T-helper 2 cell treated with Interferon-gamma antibody and Interleukin-4, amounts not matched to agents 5 μg/mL and 100 μg/mL, for 36 hours (primary cell): ENCODE results near the gene JUN.
A peak's percentile ranks its signal among the peaks of the same experiment; 100 is the strongest.

Experiments used
- DNase-seq: peaks from one replicate; pipeline ENCODE4 v3.0.0; 2021; ENCODE audit warnings: low spot score
- H3K27ac Mint-ChIP-seq: one replicate; pipeline ENCODE4 v1.8.0; 2021; ENCODE audit warnings: mild to moderate bottlenecking, mixed read lengths
- H3K27me3 Mint-ChIP-seq: one replicate; pipeline ENCODE4 v1.8.0; 2021; ENCODE audit warnings: low read depth, mixed read lengths
- H3K36me3 Mint-ChIP-seq: one replicate; pipeline ENCODE4 v1.8.0; 2021; ENCODE audit warnings: low read depth, mixed read lengths
- H3K4me1 Mint-ChIP-seq: one replicate; pipeline ENCODE4 v1.8.0; 2021; ENCODE audit warnings: low read depth, mixed read lengths
- H3K4me3 Mint-ChIP-seq: one replicate; pipeline ENCODE4 v1.8.0; 2022; ENCODE audit warnings: mild to moderate bottlenecking, moderate library complexity, mixed read lengths
- H3K9me3 Mint-ChIP-seq: one replicate; pipeline ENCODE4 v1.8.0; 2021; ENCODE audit warnings: mixed read lengths

Gene JUN

DNA sequence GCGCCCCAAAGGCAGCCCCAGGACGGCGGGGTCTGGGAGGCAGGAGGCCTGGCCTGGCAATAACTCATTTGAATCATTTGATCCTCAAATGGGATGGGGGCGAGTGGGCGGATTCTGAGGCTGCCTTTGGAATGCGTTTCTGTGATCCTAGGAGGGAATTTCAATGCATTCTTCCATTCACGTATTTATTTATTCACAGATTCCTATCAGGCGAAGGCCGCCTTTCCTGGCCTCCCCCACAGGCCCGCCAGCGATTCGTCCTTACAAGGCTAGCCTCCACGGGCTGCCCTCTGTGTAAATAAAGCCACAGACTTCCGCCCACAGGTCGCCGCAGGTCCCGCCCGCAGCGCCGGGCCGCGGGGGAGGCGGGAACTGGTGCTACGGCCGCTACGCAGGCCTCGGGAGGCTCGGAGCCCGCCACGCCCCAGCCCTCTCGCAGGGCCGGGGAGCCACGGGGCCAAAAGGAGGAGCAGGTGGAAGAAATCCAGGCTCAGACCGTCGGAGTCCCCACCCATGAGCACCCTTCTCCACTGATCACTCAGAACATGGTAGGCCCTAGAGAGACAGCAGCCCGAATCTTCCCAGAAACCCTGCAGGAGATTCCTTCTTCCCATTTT is 31.3 kb upstream of the JUN start:
- Mint-ChIP-seq H3K36me3 (peaks cover 1% of the 10 kb centered on the region), H3K4me1 (peaks cover 43% of the 10 kb centered on the region), H3K27ac (peak overlapping the region; percentile 84), H3K27me3 (peaks cover 2% of the 10 kb centered on the region), H3K9me3 (no peaks in the 10 kb centered on the region), H3K4me3 (peak overlapping the region; percentile 82)
- peak; percentile 76 for DNase-seq

DNA sequence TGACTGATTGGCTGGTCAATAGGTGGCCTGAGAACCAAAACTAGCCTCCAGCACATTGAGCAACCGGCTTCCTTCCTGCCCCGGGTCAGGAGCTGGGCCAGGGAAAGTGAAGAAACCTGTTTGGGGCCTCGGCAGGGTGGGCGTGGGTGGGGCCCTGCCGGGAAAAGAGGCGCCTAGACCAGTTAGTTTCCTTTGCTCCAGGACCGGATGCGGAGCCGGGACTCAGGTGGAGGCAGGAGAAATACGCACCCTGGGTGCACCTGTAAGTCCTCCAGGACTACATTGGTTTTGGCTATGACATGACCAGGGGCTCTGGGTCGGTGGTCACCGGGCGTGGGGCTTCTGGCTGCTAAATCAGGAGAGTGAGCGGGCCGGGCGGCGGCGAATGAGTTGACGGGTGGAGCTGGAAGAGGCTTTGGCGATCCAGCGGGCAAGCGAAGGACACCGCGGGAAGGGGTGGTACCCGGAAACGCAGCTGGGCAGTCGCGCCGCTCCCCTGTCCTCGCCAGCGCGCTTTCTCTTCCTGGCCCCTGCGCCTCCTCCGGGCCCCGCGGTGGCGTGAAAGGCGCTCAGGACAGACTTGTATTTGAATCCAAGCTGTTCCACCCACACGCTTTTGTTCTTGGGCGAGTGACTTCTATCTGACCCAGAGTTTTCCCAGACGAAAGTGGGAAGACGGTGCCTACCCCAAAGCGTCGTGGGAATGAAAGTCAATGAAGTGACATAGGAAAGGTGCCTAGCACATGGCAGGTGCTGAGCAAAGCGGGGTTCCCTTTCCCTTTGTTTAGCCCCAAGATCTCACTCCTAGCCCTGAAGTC is 30.6 kb upstream of the JUN start:
- H3K4me1 Mint-ChIP-seq: peaks cover 43% of the 10 kb centered on the region
- peaks cover 1% of the 10 kb centered on the region for H3K36me3 Mint-ChIP-seq
- H3K27me3 Mint-ChIP-seq: peaks cover 2% of the 10 kb centered on the region
- H3K27ac Mint-ChIP-seq: no peak overlapping the region
- DNase-seq: no peak
- peak overlapping the region; percentile 53 for H3K4me3 Mint-ChIP-seq
- no peaks in the 10 kb centered on the region for H3K9me3 Mint-ChIP-seq

DNA sequence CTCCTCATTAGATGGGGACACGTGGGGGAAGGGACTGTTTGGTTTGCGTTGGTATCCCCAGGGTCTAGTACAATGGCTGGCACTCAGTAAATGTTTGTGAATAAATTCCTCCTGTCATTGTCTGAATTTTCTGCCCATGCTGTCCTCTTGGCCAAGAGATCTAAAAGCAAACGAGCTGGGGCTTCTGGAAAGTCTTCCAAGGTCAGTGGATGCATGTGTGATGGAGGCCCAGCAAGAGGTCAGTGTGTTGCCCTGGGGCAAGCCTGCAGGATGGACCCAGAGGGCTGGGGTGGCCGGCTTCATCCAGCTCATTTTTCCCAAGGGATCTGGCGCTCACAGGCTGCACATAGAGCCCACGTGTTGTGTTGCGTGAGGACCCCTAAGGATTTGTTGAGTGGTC is 30.0 kb upstream of the JUN start:
- no peak for DNase-seq
- Mint-ChIP-seq H3K9me3 (no peaks in the 10 kb centered on the region), H3K4me3 (peak overlapping the region; percentile 43), H3K27me3 (peaks cover 2% of the 10 kb centered on the region), H3K27ac (no peak overlapping the region), H3K4me1 (peaks cover 46% of the 10 kb centered on the region), H3K36me3 (peaks cover 1% of the 10 kb centered on the region)

- peaks cover 46% of the 10 kb centered on the region for H3K4me1 Mint-ChIP-seq
- no peak overlapping the region for H3K27ac Mint-ChIP-seq
- DNase-seq: no peak
- H3K36me3 Mint-ChIP-seq: peaks cover 1% of the 10 kb centered on the region
- no peaks in the 10 kb centered on the region for H3K9me3 Mint-ChIP-seq
- H3K4me3 Mint-ChIP-seq: peak overlapping the region; percentile 43
- H3K27me3 Mint-ChIP-seq: peaks cover 2% of the 10 kb centered on the region
These were observed 29.5 kb upstream of the JUN start for GRCh38 chr1:58813361-58813760.

DNA sequence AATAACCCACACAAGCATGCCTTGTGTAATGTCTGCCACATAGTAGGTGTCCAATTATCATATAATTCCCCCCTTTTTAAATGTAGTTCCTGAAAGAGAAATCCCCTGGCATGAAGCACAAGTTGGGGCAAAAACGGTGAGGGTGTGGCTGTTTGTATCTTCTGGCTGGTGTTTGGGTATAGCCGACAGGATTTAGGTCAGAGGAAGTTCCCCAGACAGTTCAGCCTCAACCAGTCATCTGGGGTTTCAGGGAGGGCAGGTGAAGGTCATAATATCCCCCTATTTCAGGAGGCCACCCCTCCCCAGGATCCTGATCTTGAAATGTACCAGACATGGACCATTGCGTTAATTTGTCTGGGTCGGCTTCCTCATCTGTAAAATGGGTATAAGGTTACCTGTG is 29.1 kb upstream of the JUN start:
- Mint-ChIP-seq H3K27ac (no peak overlapping the region), H3K4me1 (peaks cover 48% of the 10 kb centered on the region), H3K27me3 (peaks cover 2% of the 10 kb centered on the region), H3K36me3 (peaks cover 1% of the 10 kb centered on the region), H3K9me3 (no peaks in the 10 kb centered on the region), H3K4me3 (peak overlapping the region; percentile 43)
- DNase-seq: no peak

GRCh38 chr1:58812468-58812867 is 28.6 kb upstream of the JUN start:
- no peak for DNase-seq
- peak overlapping the region; percentile 43 for H3K4me3 Mint-ChIP-seq
- peaks cover 48% of the 10 kb centered on the region for H3K4me1 Mint-ChIP-seq
- no peaks in the 10 kb centered on the region for H3K9me3 Mint-ChIP-seq
- no peak overlapping the region for H3K27ac Mint-ChIP-seq
- H3K36me3 Mint-ChIP-seq: peaks cover 1% of the 10 kb centered on the region
- no peaks in the 10 kb centered on the region for H3K27me3 Mint-ChIP-seq

DNA sequence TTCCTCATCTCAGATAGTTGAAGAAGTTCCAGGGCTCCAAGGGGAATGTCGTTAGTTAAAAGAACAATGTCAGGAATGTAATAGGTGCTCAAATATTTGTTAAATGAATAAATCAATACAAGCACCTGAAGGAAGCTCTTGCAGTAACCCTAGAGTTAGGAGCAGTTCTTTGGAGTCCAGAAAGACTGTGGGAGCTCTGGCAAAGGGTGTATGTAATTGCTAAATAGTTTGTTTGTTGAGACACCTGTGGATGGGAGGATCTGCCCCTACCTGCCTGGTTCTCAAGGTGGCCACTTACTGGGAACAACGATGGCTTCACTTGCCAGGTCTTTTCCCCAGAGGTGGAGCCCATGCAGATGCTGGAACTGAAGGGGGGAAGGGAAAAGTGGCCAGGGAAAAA is 27.5 kb upstream of the JUN start:
- H3K4me3 Mint-ChIP-seq: no peak overlapping the region
- H3K27ac Mint-ChIP-seq: no peak overlapping the region
- no peaks in the 10 kb centered on the region for H3K27me3 Mint-ChIP-seq
- H3K36me3 Mint-ChIP-seq: peaks cover 1% of the 10 kb centered on the region
- H3K4me1 Mint-ChIP-seq: peaks cover 43% of the 10 kb centered on the region
- no peak for DNase-seq
- no peaks in the 10 kb centered on the region for H3K9me3 Mint-ChIP-seq

GRCh38 chr1:58809325-58810010 is 25.6 kb upstream of the JUN start:
- H3K4me3 Mint-ChIP-seq: no peak overlapping the region
- peaks cover 1% of the 10 kb centered on the region for H3K36me3 Mint-ChIP-seq
- no peak for DNase-seq
- peaks cover 32% of the 10 kb centered on the region for H3K4me1 Mint-ChIP-seq
- no peak overlapping the region for H3K27ac Mint-ChIP-seq
- no peaks in the 10 kb centered on the region for H3K9me3 Mint-ChIP-seq
- no peaks in the 10 kb centered on the region for H3K27me3 Mint-ChIP-seq

DNA sequence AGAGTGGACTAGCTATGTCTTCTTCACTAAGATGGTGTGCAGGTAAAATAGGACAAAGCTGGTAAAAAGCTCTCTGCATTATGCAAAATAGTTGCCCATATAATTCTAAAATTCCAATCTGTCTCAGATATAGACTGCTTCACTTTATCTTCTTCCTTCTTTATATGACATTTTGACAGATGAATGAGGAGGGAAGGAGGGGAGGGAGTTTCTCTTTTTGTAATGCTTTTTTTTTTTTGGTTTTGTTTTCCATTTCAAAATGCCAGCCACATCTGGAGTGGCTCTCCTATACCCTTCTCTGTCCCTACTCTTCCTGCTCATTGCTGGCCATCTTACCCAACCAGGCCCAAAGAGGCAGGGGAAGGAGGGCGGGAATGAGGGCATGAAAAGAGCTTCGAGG is 24.2 kb upstream of the JUN start:
- peaks cover 1% of the 10 kb centered on the region for H3K36me3 Mint-ChIP-seq
- no peak for DNase-seq
- H3K27ac Mint-ChIP-seq: no peak overlapping the region
- H3K27me3 Mint-ChIP-seq: no peaks in the 10 kb centered on the region
- H3K4me1 Mint-ChIP-seq: peaks cover 22% of the 10 kb centered on the region
- no peak overlapping the region for H3K4me3 Mint-ChIP-seq
- no peaks in the 10 kb centered on the region for H3K9me3 Mint-ChIP-seq

DNA sequence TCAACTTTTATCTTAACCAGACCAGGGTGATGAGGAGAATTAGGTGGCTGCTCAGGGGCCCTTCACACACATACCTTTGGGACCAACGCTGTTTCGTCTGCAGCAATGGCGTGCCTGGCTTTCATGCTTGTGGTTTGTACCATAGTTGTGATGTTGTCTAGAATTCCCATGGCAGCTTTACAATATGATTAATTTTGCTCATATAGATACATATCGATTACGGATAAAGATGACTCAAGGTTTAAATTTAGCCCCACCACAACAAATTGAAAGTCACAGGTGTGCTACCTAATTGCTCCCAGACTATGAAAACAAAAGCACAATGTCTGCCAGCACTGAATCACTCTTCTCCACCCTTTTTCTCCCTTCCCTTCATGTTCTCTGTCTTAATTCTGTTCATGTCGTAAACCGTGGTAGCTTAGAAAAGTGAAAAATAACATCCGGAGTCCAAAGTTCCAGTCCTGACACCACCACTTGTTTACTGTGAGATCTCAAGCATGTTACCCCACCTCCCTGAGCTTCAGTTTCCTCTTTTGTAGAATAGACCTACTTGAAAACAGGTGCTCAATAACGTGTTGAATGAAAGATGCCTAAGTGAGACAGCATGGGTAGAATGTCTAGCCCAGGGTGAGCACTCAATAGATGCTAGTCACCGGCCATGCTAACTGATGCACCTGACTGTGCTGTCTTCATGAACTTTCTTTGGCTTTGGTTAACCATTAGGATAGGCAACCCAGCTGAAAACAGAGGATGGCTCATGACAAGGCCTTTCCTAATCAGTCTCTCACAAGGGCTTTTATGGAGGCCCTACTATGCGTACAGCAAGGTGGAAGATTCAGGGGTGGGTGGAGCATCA is 22.1 kb upstream of the JUN start:
- Mint-ChIP-seq H3K27ac (no peak overlapping the region), H3K27me3 (no peaks in the 10 kb centered on the region), H3K9me3 (no peaks in the 10 kb centered on the region), H3K36me3 (no peaks in the 10 kb centered on the region), H3K4me1 (peaks cover 7% of the 10 kb centered on the region), H3K4me3 (no peak overlapping the region)
- DNase-seq: no peak

DNA sequence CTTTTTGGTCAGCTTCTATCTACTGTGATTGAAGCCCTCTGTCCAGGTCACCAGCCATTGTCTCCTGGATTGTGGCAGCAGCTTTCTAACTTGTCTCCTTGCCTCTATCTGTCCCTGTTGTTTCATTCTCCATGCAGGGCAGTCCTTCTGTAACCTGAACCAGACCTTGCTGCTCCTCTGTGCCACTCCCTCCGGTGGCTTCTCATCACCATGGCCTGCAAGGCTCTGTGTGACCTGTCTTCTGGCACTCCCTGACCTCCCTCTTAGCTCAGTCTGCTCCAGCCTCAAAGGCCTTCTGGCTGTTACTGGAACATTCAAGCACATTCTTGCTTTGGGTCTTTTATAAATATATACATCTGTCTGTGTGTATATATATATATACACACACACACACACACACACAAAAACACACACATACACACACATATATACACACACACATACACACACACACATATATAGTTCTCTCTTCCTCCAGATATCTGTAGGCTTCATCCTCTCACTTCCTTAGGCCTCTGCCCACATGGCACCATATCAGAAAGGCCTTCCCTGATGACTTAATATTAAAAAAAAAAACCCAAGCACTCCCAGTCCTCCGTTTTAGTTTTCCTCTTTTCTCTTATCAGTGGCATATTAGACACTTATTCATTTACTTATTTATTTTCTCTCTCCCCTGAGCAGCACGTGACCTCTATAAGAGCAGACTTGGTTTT is 21.2 kb upstream of the JUN start:
- Mint-ChIP-seq H3K4me3 (no peak overlapping the region), H3K27me3 (no peaks in the 10 kb centered on the region), H3K36me3 (no peaks in the 10 kb centered on the region), H3K27ac (no peak overlapping the region), H3K9me3 (no peaks in the 10 kb centered on the region), H3K4me1 (peaks cover 7% of the 10 kb centered on the region)
- no peak for DNase-seq

DNA sequence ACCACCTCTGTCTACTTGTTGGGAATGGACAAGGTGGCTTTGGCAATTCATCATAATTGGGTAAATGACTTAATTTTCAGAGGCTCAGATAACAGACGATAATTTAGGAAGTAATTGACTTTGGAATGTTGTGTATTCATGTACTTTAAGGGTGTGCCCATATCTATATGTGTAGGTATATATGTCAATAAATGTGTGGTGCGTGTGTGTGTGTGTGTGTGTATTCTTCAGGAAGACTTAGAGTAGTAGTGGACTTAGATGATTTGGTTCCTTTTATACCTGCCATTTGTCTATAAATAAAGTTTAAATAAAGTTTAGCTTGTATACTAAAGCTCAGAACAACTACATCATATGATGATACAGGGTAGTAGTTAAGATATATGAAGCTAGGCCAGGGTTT is 20.0 kb upstream of the JUN start:
- H3K36me3 Mint-ChIP-seq: no peaks in the 10 kb centered on the region
- H3K9me3 Mint-ChIP-seq: no peaks in the 10 kb centered on the region
- DNase-seq: no peak
- H3K27me3 Mint-ChIP-seq: peaks cover 5% of the 10 kb centered on the region
- peaks cover 4% of the 10 kb centered on the region for H3K4me1 Mint-ChIP-seq
- no peak overlapping the region for H3K27ac Mint-ChIP-seq
- H3K4me3 Mint-ChIP-seq: no peak overlapping the region

- Mint-ChIP-seq H3K4me1 (peaks cover under 1% of the 10 kb centered on the region), H3K36me3 (no peaks in the 10 kb centered on the region), H3K4me3 (no peak overlapping the region), H3K9me3 (no peaks in the 10 kb centered on the region), H3K27me3 (peaks cover 8% of the 10 kb centered on the region), H3K27ac (no peak overlapping the region)
- DNase-seq: no peak
These were observed 19.0 kb upstream of the JUN start for GRCh38 chr1:58802640-58803399.
